Mesendoderm (in vitro differentiated cells): ENCODE data around the gene SDSL.

ENCODE experiments used
- DNase-seq: peaks from one replicate; pipeline ENCODE4 v3.0.0; 2013
- H2AK5ac ChIP-seq: 2 replicates; pipeline ENCODE4 v1.6.1; 2013; ENCODE audit warnings: low read length, inconsistent platforms
- H2BK120ac ChIP-seq: 2 replicates; pipeline ENCODE4 v1.6.1; 2013; ENCODE audit warnings: low read depth, mild to moderate bottlenecking, low read length, moderate library complexity, mixed read lengths
- H2BK15ac ChIP-seq: replicated peaks from 2 replicates; pipeline ENCODE4 v1.6.1; 2013; ENCODE audit warnings: low read depth, mild to moderate bottlenecking, moderate library complexity
- H2BK5ac ChIP-seq: 2 replicates; pipeline ENCODE4 v1.6.1; 2013; ENCODE audit warnings: low read length, inconsistent platforms
- H3K18ac ChIP-seq: 2 replicates; pipeline ENCODE4 v1.6.1; 2013; ENCODE audit warnings: mild to moderate bottlenecking, low read length, mixed read lengths
- H3K23ac ChIP-seq: one replicate; pipeline ENCODE4 v1.6.1; 2013; ENCODE audit warnings: low read length
- H3K27ac ChIP-seq: 2 replicates; pipeline ENCODE4 v1.5.1; 2013; ENCODE audit warnings: low read depth, mild to moderate bottlenecking, inconsistent platforms, low read length, moderate library complexity
- H3K27me3 ChIP-seq: 2 replicates; pipeline ENCODE4 v1.6.1; 2013; ENCODE audit warnings: low read length, control low read depth, mild to moderate bottlenecking, inconsistent platforms; ENCODE audit not compliant: insufficient read depth, poor library complexity
- H3K36me3 ChIP-seq: 2 replicates; pipeline ENCODE4 v1.6.1; 2013; ENCODE audit warnings: low read length, inconsistent platforms; ENCODE audit not compliant: control insufficient read depth, insufficient read depth
- H3K4ac ChIP-seq: one replicate; pipeline ENCODE4 v1.6.1; 2013; ENCODE audit warnings: low read depth, mild to moderate bottlenecking, low read length, moderate library complexity
- H3K4me1 ChIP-seq: 2 replicates; pipeline ENCODE4 v1.6.1; 2013; ENCODE audit warnings: low read depth, low read length, inconsistent platforms; ENCODE audit not compliant: control insufficient read depth
- H3K4me2 ChIP-seq: 2 replicates; pipeline ENCODE4 v1.6.1; 2013; ENCODE audit warnings: low read length
- H3K4me3 ChIP-seq: 2 replicates; pipeline ENCODE4 v1.5.1; 2013; ENCODE audit warnings: mild to moderate bottlenecking, low read length
- H3K56ac ChIP-seq: one replicate; pipeline ENCODE4 v1.6.1; 2013; ENCODE audit warnings: low read length
- H3K79me1 ChIP-seq: 2 replicates; pipeline ENCODE4 v1.6.1; 2013; ENCODE audit warnings: low read length, inconsistent platforms
- H3K79me2 ChIP-seq: 2 replicates; pipeline ENCODE4 v1.6.1; 2013; ENCODE audit warnings: mild to moderate bottlenecking, low read length; ENCODE audit not compliant: control insufficient read depth, insufficient read depth
- H3K9ac ChIP-seq: 2 replicates; pipeline ENCODE4 v1.6.1; 2013; ENCODE audit warnings: low read length, inconsistent platforms
- H4K5ac ChIP-seq: one replicate; pipeline ENCODE4 v1.6.1; 2013; ENCODE audit warnings: low read length
- H4K8ac ChIP-seq: one replicate; pipeline ENCODE4 v1.6.1; 2013; ENCODE audit warnings: low read depth, mild to moderate bottlenecking, control low read depth, low read length, moderate library complexity
- WGBS: extraction: QIAGEN DNeasy Blood & Tissue Kit; methylation state at CpG from one replicate; pipeline ENCODE4 v1.1.7; 2013; ENCODE audit warnings: low lambda C conversion rate, missing lambda C conversion rate; ENCODE audit not compliant: insufficient coverage; ENCODE audit errors: extremely low coverage; 5-methylcytosine and 5-hydroxymethylcytosine counted together

Gene SDSL

GRCh38 chr12:113474635-113475436 lies 52.7 kb downstream of the SDSL start:
- peaks cover 93% of the 10 kb centered on the region for H3K27me3 ChIP-seq
- WGBS: no CpG with 5 or more reads among the region's 19 CpGs
- no peak overlapping the region for H3K4me3 ChIP-seq

GRCh38 chr12:113475451-113476175 lies 53.4 kb downstream of the SDSL start:
- no peaks in the 10 kb centered on the region for H3K36me3 ChIP-seq
- no peak overlapping the region for H3K4me3 ChIP-seq
- no peak for DNase-seq
- H3K4me2 ChIP-seq: no peak overlapping the region
- no peaks in the 10 kb centered on the region for H3K79me2 ChIP-seq
- WGBS: no CpG with 5 or more reads among the region's 50 CpGs
- no peak overlapping the region for H3K4ac ChIP-seq
- no peak overlapping the region for H3K9ac ChIP-seq
- no peak overlapping the region for H2AK5ac ChIP-seq
- H3K27me3 ChIP-seq: peaks cover 89% of the 10 kb centered on the region
- H3K27ac ChIP-seq: no peak overlapping the region
- no peak overlapping the region for H3K23ac ChIP-seq
- no peak overlapping the region for H2BK5ac ChIP-seq
- no peak overlapping the region for H4K8ac ChIP-seq
- no peak overlapping the region for H3K18ac ChIP-seq
- no peaks in the 10 kb centered on the region for H3K79me1 ChIP-seq
- no peaks in the 10 kb centered on the region for H3K4me1 ChIP-seq
- H2BK120ac ChIP-seq: no peak overlapping the region
- H2BK15ac ChIP-seq: no peak overlapping the region
- H4K5ac ChIP-seq: no peak overlapping the region
- H3K56ac ChIP-seq: no peak overlapping the region

More at GRCh38 chr12:113474635-113475436, 52.7 kb downstream of the SDSL start:
- no peak overlapping the region for H2BK5ac ChIP-seq
- no peak overlapping the region for H3K18ac ChIP-seq
- H3K36me3 ChIP-seq: no peaks in the 10 kb centered on the region
- no peaks in the 10 kb centered on the region for H3K4me1 ChIP-seq
- no peak for DNase-seq
- no peak overlapping the region for H2BK15ac ChIP-seq
- H3K4me2 ChIP-seq: no peak overlapping the region
- H3K79me2 ChIP-seq: no peaks in the 10 kb centered on the region
- H4K8ac ChIP-seq: no peak overlapping the region
- no peak overlapping the region for H3K23ac ChIP-seq
- no peak overlapping the region for H2AK5ac ChIP-seq
- no peak overlapping the region for H4K5ac ChIP-seq
- no peak overlapping the region for H3K9ac ChIP-seq
- no peak overlapping the region for H3K27ac ChIP-seq
- no peak overlapping the region for H3K4ac ChIP-seq
- no peaks in the 10 kb centered on the region for H3K79me1 ChIP-seq
- no peak overlapping the region for H2BK120ac ChIP-seq
- H3K56ac ChIP-seq: no peak overlapping the region

- WGBS: no CpG with 5 or more reads among the region's 58 CpGs
Measured at GRCh38 chr12:113476176-113476986, 54.2 kb downstream of the SDSL start.

GRCh38 chr12:113477171-113477841 lies 55.1 kb downstream of the SDSL start:
- no peak overlapping the region for H3K4me3 ChIP-seq
- no peaks in the 10 kb centered on the region for H3K36me3 ChIP-seq
- H3K56ac ChIP-seq: no peak overlapping the region
- H3K9ac ChIP-seq: no peak overlapping the region
- no peak for DNase-seq
- no CpG with 5 or more reads among the region's 7 CpGs for WGBS
- H3K79me2 ChIP-seq: no peaks in the 10 kb centered on the region
- no peaks in the 10 kb centered on the region for H3K79me1 ChIP-seq
- H2BK15ac ChIP-seq: no peak overlapping the region
- no peak overlapping the region for H2BK5ac ChIP-seq
- H3K4ac ChIP-seq: no peak overlapping the region
- no peak overlapping the region for H2BK120ac ChIP-seq
- H3K18ac ChIP-seq: no peak overlapping the region
- H4K5ac ChIP-seq: no peak overlapping the region
- no peak overlapping the region for H3K27ac ChIP-seq
- H2AK5ac ChIP-seq: no peak overlapping the region
- H3K4me1 ChIP-seq: no peaks in the 10 kb centered on the region
- H3K4me2 ChIP-seq: no peak overlapping the region
- H4K8ac ChIP-seq: no peak overlapping the region
- H3K27me3 ChIP-seq: peaks cover 76% of the 10 kb centered on the region
- no peak overlapping the region for H3K23ac ChIP-seq

More at GRCh38 chr12:113476176-113476986, 54.2 kb downstream of the SDSL start:
- no peak for DNase-seq
- H3K27me3 ChIP-seq: peaks cover 85% of the 10 kb centered on the region
- no peak overlapping the region for H3K18ac ChIP-seq
- H3K4me3 ChIP-seq: no peak overlapping the region
- H3K4ac ChIP-seq: no peak overlapping the region
- H3K79me1 ChIP-seq: no peaks in the 10 kb centered on the region
- H3K9ac ChIP-seq: no peak overlapping the region
- no peaks in the 10 kb centered on the region for H3K79me2 ChIP-seq
- H3K56ac ChIP-seq: no peak overlapping the region
- H4K8ac ChIP-seq: no peak overlapping the region
- no peak overlapping the region for H2BK5ac ChIP-seq
- no peak overlapping the region for H2BK120ac ChIP-seq
- no peak overlapping the region for H2AK5ac ChIP-seq
- no peaks in the 10 kb centered on the region for H3K36me3 ChIP-seq
- H3K4me2 ChIP-seq: no peak overlapping the region
- no peak overlapping the region for H3K27ac ChIP-seq
- H2BK15ac ChIP-seq: no peak overlapping the region
- no peaks in the 10 kb centered on the region for H3K4me1 ChIP-seq
- H4K5ac ChIP-seq: no peak overlapping the region
- H3K23ac ChIP-seq: no peak overlapping the region

GRCh38 chr12:113477842-113478215 lies 55.6 kb downstream of the SDSL start:
- Histone ChIP-seq H3K4me1 (no peaks in the 10 kb centered on the region), H3K4me3 (no peak overlapping the region), H4K8ac (no peak overlapping the region), H3K4me2 (no peak overlapping the region), H3K27ac (no peak overlapping the region), H4K5ac (no peak overlapping the region), H3K9ac (no peak overlapping the region), H3K4ac (no peak overlapping the region), H2AK5ac (no peak overlapping the region), H3K56ac (no peak overlapping the region), H3K79me2 (no peaks in the 10 kb centered on the region), H3K79me1 (no peaks in the 10 kb centered on the region), H2BK120ac (no peak overlapping the region), H3K27me3 (peaks cover 73% of the 10 kb centered on the region), H3K36me3 (no peaks in the 10 kb centered on the region), H2BK15ac (no peak overlapping the region), H3K18ac (no peak overlapping the region), H2BK5ac (no peak overlapping the region), H3K23ac (no peak overlapping the region)
- WGBS: no CpG with 5 or more reads among the region's 3 CpGs
- no peak for DNase-seq
